GM18502 (cell line): ENCODE data around the gene NDUFAF5.

Experiments
- ATAC-seq: cut with Tn5 transposase; IDR thresholded peaks from one replicate; pipeline ENCODE4 v1.9.1; 2021; ENCODE audit warnings: mild to moderate bottlenecking; ENCODE audit not compliant: unreplicated experiment, poor library complexity

The NDUFAF5 gene

GRCh38 chr20:13819885-13820645 is 35.2 kb downstream of the NDUFAF5 start:
- peak; percentile 84 for ATAC-seq

GRCh38 chr20:13821876-13822275 is 37.0 kb downstream of the NDUFAF5 start:
- ATAC-seq, result no peak

GRCh38 chr20:13822459-13822858 is 37.6 kb downstream of the NDUFAF5 start:
- ATAC-seq, result no peak

GRCh38 chr20:13824459-13824858 is 39.6 kb downstream of the NDUFAF5 start:
- ATAC-seq, result no peak

- no peak for ATAC-seq
Measured at GRCh38 chr20:13825465-13825864, 40.6 kb downstream of the NDUFAF5 start.

- no peak for ATAC-seq
Measured at GRCh38 chr20:13831476-13831875, 46.6 kb downstream of the NDUFAF5 start.

GRCh38 chr20:13838664-13839063 is 53.8 kb downstream of the NDUFAF5 start:
- ATAC-seq, result no peak

GRCh38 chr20:13839421-13840092 is 54.7 kb downstream of the NDUFAF5 start:
- no peak for ATAC-seq

- no peak for ATAC-seq
Measured at GRCh38 chr20:13840093-13840465, 55.3 kb downstream of the NDUFAF5 start.

- no peak for ATAC-seq
Measured at GRCh38 chr20:13841206-13841605, 56.4 kb downstream of the NDUFAF5 start.

GRCh38 chr20:13844296-13844695 is 59.5 kb downstream of the NDUFAF5 start:
- no peak for ATAC-seq

- ATAC-seq, result no peak
Measured at GRCh38 chr20:13851279-13851678, 66.5 kb downstream of the NDUFAF5 start.

- no peak for ATAC-seq
Measured at GRCh38 chr20:13852306-13852705, 67.5 kb downstream of the NDUFAF5 start.

- no peak for ATAC-seq
Measured at GRCh38 chr20:13855613-13856012, 70.8 kb downstream of the NDUFAF5 start.

- ATAC-seq, result no peak
Measured at GRCh38 chr20:13856354-13856753, 71.5 kb downstream of the NDUFAF5 start.

- ATAC-seq, result no peak
Measured at GRCh38 chr20:13857304-13857703, 72.5 kb downstream of the NDUFAF5 start.

- no peak for ATAC-seq
Measured at GRCh38 chr20:13857961-13858360, 73.1 kb downstream of the NDUFAF5 start.

GRCh38 chr20:13858439-13858838 is 73.6 kb downstream of the NDUFAF5 start:
- ATAC-seq, result no peak

GRCh38 chr20:13858871-13859270 is 74.0 kb downstream of the NDUFAF5 start:
- no peak for ATAC-seq

GRCh38 chr20:13862245-13862644 is 77.4 kb downstream of the NDUFAF5 start:
- ATAC-seq, result no peak

GRCh38 chr20:13863244-13863643 is 78.4 kb downstream of the NDUFAF5 start:
- ATAC-seq, result no peak

GRCh38 chr20:13865156-13865555 is 80.3 kb downstream of the NDUFAF5 start:
- no peak for ATAC-seq
